Skeletal muscle satellite cell (primary cell): ENCODE results near the gene FGFR2.

ENCODE experiments used
- H3K27me3 ChIP-seq: 2 replicates; pipeline ENCODE4 v1.7.0; 2013; ENCODE audit warnings: low read length; ENCODE audit not compliant: control insufficient read depth, insufficient read depth
- H3K36me3 ChIP-seq: 2 replicates; pipeline ENCODE4 v1.7.0; 2013; ENCODE audit warnings: mild to moderate bottlenecking, control low read depth, low read length; ENCODE audit not compliant: insufficient read depth
- H3K4me1 ChIP-seq: 2 replicates; pipeline ENCODE4 v1.7.0; 2013; ENCODE audit warnings: low read length; ENCODE audit not compliant: control insufficient read depth, insufficient read depth
- H3K4me2 ChIP-seq: 2 replicates; pipeline ENCODE4 v1.7.0; 2013; ENCODE audit warnings: mild to moderate bottlenecking, low read length
- H3K4me3 ChIP-seq: 2 replicates; pipeline ENCODE4 v1.7.0; 2013; ENCODE audit warnings: low read length
- H3K9ac ChIP-seq: 2 replicates; pipeline ENCODE4 v1.7.0; 2013; ENCODE audit warnings: mild to moderate bottlenecking, low read depth, low read length, moderate library complexity
- H3K9me3 ChIP-seq: replicated peaks from 2 replicates; pipeline ENCODE4 v1.7.0; 2013; ENCODE audit warnings: mild to moderate bottlenecking, control low read depth, low read length

Gene FGFR2

DNA sequence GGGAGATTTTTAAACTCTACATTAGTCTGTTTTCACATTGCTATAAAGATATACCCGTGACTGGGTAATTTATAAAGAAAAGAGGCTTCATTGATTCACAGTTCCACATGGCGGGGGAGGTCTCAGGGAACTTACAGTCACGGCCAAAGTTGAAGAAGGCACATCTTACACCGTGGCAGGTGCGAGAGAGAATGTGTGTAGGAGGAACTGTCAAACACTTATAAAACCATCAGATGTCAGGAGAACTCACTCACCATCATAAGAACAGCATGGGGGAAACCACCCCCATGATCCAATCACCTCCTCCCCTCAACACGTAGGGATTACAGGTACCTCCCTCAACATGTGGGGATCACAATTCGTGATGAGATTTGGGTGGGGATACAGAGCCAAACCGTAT lies 129.5 kb downstream of the FGFR2 start:
- Histone ChIP-seq H3K27me3 (no peaks in the 10 kb centered on the region), H3K36me3 (no peaks in the 10 kb centered on the region), H3K4me2 (no peak overlapping the region), H3K9ac (no peak overlapping the region), H3K9me3 (peaks cover 4% of the 10 kb centered on the region), H3K4me1 (no peaks in the 10 kb centered on the region), H3K4me3 (no peak overlapping the region)

- H3K9me3 ChIP-seq: peaks cover 12% of the 10 kb centered on the region
- no peak overlapping the region for H3K4me3 ChIP-seq
- no peak overlapping the region for H3K9ac ChIP-seq
- H3K4me2 ChIP-seq: no peak overlapping the region
- no peaks in the 10 kb centered on the region for H3K36me3 ChIP-seq
- no peaks in the 10 kb centered on the region for H3K27me3 ChIP-seq
- no peaks in the 10 kb centered on the region for H3K4me1 ChIP-seq
Observed at GRCh38 chr10:121466424-121466823, 131.8 kb downstream of the FGFR2 start.

DNA sequence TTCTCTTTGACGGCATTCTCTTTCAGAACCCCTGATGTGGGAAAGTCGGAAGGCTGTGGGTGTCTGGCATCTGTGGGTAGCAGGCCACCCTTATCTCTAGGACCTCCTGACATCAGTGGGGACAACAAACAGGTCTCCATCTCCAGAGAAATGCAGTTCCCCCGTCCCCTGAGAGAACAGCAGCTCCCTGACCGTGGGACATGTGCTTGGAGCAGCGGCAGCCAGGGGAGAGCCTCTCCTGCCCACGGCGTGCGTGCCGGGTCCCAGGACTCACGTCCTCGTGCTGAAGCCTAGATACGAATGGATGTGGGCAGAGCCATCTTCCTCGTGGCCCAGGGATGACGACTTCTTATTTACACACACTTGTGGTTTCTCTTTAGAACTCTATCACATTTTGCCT lies 133.0 kb downstream of the FGFR2 start:
- no peak overlapping the region for H3K4me2 ChIP-seq
- H3K4me3 ChIP-seq: no peak overlapping the region
- H3K4me1 ChIP-seq: no peaks in the 10 kb centered on the region
- no peaks in the 10 kb centered on the region for H3K27me3 ChIP-seq
- H3K9ac ChIP-seq: no peak overlapping the region
- peaks cover 16% of the 10 kb centered on the region for H3K9me3 ChIP-seq
- no peaks in the 10 kb centered on the region for H3K36me3 ChIP-seq

DNA sequence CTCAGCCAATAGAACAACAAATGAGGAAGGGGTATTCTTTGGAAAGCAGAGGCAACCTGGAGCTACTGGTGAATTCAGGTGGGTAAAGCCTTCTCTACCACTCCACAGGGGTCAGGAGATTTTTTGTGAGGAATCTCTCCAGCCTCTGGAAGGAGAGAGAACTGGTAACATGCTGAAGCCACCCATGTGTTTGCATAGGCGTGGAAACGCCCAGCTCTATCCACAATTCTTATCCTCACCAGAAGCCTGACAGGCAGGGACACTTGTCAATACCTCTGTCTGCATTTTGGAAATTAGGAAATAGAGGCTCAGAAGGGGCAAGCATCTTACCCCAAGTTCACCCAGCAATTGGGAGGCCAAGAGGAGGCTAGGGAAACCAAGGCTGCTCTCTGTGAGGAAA lies 133.7 kb downstream of the FGFR2 start:
- Histone ChIP-seq H3K4me2 (no peak overlapping the region), H3K27me3 (no peaks in the 10 kb centered on the region), H3K36me3 (no peaks in the 10 kb centered on the region), H3K9me3 (peaks cover 17% of the 10 kb centered on the region), H3K9ac (no peak overlapping the region), H3K4me1 (no peaks in the 10 kb centered on the region), H3K4me3 (no peak overlapping the region)

DNA sequence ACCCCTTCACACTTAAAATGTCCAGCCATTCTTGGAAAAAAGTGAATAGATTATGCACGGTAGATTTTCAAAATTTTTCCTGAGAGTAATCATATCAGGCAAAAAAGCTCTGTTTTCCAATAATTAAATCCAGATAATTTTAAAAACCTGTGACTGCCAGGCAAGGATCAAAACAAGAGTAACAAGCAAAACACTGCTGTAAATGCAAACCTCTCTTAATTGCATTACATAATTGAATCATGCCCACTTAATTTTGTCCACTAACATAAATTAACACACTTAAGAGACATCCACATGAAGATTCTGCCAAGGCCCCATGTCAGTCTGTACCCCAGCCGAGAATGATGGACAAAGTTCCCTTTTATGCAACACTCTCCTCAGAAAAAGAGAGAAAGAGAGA lies 135.3 kb downstream of the FGFR2 start:
- Histone ChIP-seq H3K4me3 (no peak overlapping the region), H3K9ac (no peak overlapping the region), H3K27me3 (no peaks in the 10 kb centered on the region), H3K9me3 (peaks cover 17% of the 10 kb centered on the region), H3K4me1 (no peaks in the 10 kb centered on the region), H3K36me3 (no peaks in the 10 kb centered on the region), H3K4me2 (no peak overlapping the region)

DNA sequence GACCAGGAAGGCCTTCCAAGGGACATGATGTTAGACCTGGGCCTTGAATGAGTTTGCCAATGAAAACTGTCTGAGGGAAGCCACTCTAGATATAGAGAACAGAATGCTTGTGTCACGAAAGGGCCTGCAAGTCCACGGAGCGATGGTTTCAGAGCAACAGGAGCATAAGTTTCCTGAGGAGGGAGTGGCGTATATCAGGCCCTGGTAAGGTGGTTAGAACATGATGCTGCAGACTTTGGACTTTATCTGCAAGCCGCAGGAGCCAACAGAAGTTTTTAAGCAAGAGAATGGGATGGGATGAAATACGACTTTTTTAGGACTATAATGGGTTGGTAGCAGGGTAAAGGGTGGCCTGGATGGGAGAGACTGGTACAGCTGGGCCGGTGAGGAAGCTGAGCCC lies 136.0 kb downstream of the FGFR2 start:
- H3K9ac ChIP-seq: no peak overlapping the region
- H3K9me3 ChIP-seq: peaks cover 17% of the 10 kb centered on the region
- H3K36me3 ChIP-seq: no peaks in the 10 kb centered on the region
- H3K27me3 ChIP-seq: no peaks in the 10 kb centered on the region
- no peak overlapping the region for H3K4me2 ChIP-seq
- no peaks in the 10 kb centered on the region for H3K4me1 ChIP-seq
- H3K4me3 ChIP-seq: no peak overlapping the region

DNA sequence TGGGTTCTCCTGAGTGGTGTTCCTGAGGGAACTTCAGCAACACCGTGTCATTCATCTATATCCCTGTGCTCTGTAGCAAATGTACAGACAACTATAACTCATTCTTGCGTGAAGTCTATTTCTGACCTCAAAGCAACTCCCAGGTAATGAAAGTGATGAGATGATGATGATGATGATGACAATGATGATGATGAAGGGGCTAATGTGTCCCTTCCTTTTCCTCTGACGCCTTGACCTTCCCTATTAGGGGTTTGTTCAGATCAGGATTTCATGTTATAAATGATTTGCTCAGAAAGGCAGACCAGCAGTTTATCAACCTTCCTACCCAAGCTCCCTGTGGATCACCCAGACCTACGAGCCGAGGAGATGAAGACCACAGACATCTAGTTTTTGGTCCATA lies 136.9 kb downstream of the FGFR2 start:
- H3K4me2 ChIP-seq: no peak overlapping the region
- H3K4me3 ChIP-seq: no peak overlapping the region
- H3K9me3 ChIP-seq: peaks cover 13% of the 10 kb centered on the region
- no peaks in the 10 kb centered on the region for H3K4me1 ChIP-seq
- no peak overlapping the region for H3K9ac ChIP-seq
- H3K36me3 ChIP-seq: no peaks in the 10 kb centered on the region
- no peaks in the 10 kb centered on the region for H3K27me3 ChIP-seq

GRCh38 chr10:121460733-121461132 lies 137.5 kb downstream of the FGFR2 start:
- Histone ChIP-seq H3K36me3 (no peaks in the 10 kb centered on the region), H3K4me3 (no peak overlapping the region), H3K9me3 (peaks cover 13% of the 10 kb centered on the region), H3K27me3 (no peaks in the 10 kb centered on the region), H3K4me1 (no peaks in the 10 kb centered on the region), H3K4me2 (no peak overlapping the region), H3K9ac (no peak overlapping the region)

- H3K36me3 ChIP-seq: no peaks in the 10 kb centered on the region
- H3K27me3 ChIP-seq: no peaks in the 10 kb centered on the region
- no peaks in the 10 kb centered on the region for H3K4me1 ChIP-seq
- no peak overlapping the region for H3K4me2 ChIP-seq
- peaks cover 13% of the 10 kb centered on the region for H3K9me3 ChIP-seq
- H3K9ac ChIP-seq: no peak overlapping the region
- no peak overlapping the region for H3K4me3 ChIP-seq
Observed at GRCh38 chr10:121459622-121460453, 138.4 kb downstream of the FGFR2 start.

DNA sequence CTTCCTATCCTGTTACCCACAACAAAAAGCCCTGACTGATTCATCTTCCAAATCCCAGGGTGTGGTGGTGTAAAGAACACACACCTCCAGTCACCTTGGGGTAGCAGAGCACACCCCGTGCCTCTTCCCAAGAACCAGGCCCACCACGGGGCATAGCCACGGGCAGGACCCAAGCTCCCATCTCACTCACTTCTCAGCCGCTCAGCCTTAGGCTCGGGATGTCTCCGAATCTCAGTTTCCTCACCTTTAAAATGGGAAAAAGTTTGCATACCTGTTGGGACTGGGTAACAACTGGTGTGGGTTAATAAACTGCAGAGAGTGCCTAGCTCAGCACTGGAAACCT lies 139.0 kb downstream of the FGFR2 start:
- Histone ChIP-seq H3K27me3 (no peaks in the 10 kb centered on the region), H3K36me3 (no peaks in the 10 kb centered on the region), H3K4me1 (no peaks in the 10 kb centered on the region), H3K4me2 (no peak overlapping the region), H3K9ac (no peak overlapping the region), H3K4me3 (no peak overlapping the region), H3K9me3 (peaks cover 13% of the 10 kb centered on the region)

DNA sequence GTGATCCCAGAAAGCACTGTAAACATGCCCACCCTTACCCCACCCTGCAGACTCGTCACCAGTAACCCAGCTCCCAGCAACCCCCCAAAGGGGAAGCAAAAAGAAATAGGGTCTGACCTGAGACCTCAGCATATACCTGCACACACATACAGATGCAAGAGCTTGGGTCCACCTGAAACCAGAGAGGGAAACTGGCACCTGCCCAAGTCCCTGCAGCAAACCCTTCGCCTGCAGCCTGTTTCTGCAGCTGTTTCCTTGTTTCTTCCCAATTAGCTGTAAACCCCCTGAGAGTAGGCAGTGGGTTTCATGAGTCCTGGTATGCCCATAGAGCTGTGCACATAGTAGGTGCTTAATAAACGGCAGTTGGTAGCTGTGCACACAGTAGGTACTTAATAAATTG lies 140.5 kb downstream of the FGFR2 start:
- Histone ChIP-seq H3K4me2 (no peak overlapping the region), H3K27me3 (no peaks in the 10 kb centered on the region), H3K9me3 (peaks cover 13% of the 10 kb centered on the region), H3K9ac (no peak overlapping the region), H3K4me3 (no peak overlapping the region), H3K4me1 (no peaks in the 10 kb centered on the region), H3K36me3 (no peaks in the 10 kb centered on the region)

DNA sequence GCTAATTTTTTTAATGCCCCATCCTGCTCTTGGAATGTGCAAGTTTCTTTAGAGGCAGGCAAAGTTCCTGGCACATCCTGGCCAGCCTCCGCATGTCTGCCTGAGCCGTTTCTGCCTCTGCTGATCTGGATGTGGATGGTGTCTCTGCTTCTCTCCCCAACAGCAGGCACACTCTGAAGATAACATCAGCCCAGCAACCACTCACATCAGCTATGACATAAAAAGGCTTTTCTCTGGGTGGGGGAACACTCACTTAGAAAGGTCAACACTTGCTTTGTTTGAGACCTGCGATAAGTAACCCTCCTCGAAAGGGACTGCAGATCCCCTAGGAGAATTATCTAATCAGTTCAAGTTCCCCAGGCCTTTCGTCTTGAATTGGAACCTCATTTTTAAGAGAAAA lies 142.9 kb downstream of the FGFR2 start:
- Histone ChIP-seq H3K36me3 (no peaks in the 10 kb centered on the region), H3K4me2 (no peak overlapping the region), H3K9me3 (peaks cover 2% of the 10 kb centered on the region), H3K27me3 (no peaks in the 10 kb centered on the region), H3K4me3 (no peak overlapping the region), H3K4me1 (no peaks in the 10 kb centered on the region), H3K9ac (no peak overlapping the region)
